GM23338 (cell line): ENCODE measurements around the gene SARM1. TPM values are rescaled to one million over a fixed set of nuclear protein-coding genes. Genes with fewer than 3 reads are reported as not detected.

Experiments
- ATAC-seq: fragments of 200-7000 bp; cut with Tn5 transposase; 3 replicates; pipeline ENCODE4 v1.9.1; 2020
- DNase-seq: peaks from one replicate; pipeline ENCODE4 v3.0.0-alpha.2; 2015; ENCODE audit warnings: low spot score
- H2AFZ ChIP-seq: fragments of 200-600 bp; sonication (generic); 2 replicates; pipeline ENCODE4 v1.8.0; 2016; ENCODE audit warnings: antibody characterized with exemption, mild to moderate bottlenecking, moderate library complexity
- H3F3A ChIP-seq: fragments of 200-600 bp; sonication (generic); replicated peaks from 2 replicates; pipeline ENCODE4 v1.8.0; 2017; ENCODE audit warnings: antibody characterized with exemption, mixed run types, low read depth
- H3K27ac ChIP-seq: fragments of 200-600 bp; sonication (generic); 2 replicates; pipeline ENCODE4 v1.6.1; 2016; ENCODE audit warnings: low read depth
- H3K27me3 ChIP-seq: fragments of 200-600 bp; sonication (generic); 2 replicates; pipeline ENCODE4 v1.8.0; 2016; ENCODE audit warnings: mild to moderate bottlenecking, mixed run types, moderate library complexity; ENCODE audit not compliant: insufficient read depth
- H3K36me3 ChIP-seq: fragments of 200-600 bp; sonication (generic); 2 replicates; pipeline ENCODE4 v1.8.0; 2016; ENCODE audit warnings: mild to moderate bottlenecking; ENCODE audit not compliant: insufficient read depth
- H3K4me1 ChIP-seq: fragments of 200-600 bp; sonication (generic); 2 replicates; pipeline ENCODE4 v1.8.0; 2016; ENCODE audit warnings: mild to moderate bottlenecking, moderate library complexity; ENCODE audit not compliant: insufficient read depth
- H3K4me2 ChIP-seq: fragments of 200-600 bp; sonication (generic); 2 replicates; pipeline ENCODE4 v1.7.1; 2017; ENCODE audit warnings: mixed run types
- H3K4me3 ChIP-seq: fragments of 200-600 bp; sonication (generic); 2 replicates; pipeline ENCODE4 v1.6.1; 2016; ENCODE audit warnings: mixed run types
- H3K79me2 ChIP-seq: fragments of 200-600 bp; sonication (generic); replicated peaks from 2 replicates; pipeline ENCODE4 v1.8.0; 2017; ENCODE audit warnings: mild to moderate bottlenecking; ENCODE audit not compliant: insufficient read depth
- H3K9me2 ChIP-seq: fragments of 200-600 bp; sonication (generic); 2 replicates; pipeline ENCODE4 v1.8.0; 2017; ENCODE audit not compliant: insufficient read depth
- H4K20me1 ChIP-seq: fragments of 200-600 bp; sonication (generic); replicated peaks from 2 replicates; pipeline ENCODE4 v1.8.0; 2017; ENCODE audit warnings: mild to moderate bottlenecking; ENCODE audit not compliant: insufficient read depth
- H3K27ac Mint-ChIP-seq: 2 replicates; pipeline ENCODE4 v1.8.0; 2020; ENCODE audit warnings: inconsistent platforms, mild to moderate bottlenecking, moderate library complexity, mixed read lengths
- H3K27me3 Mint-ChIP-seq: 3 replicates; pipeline ENCODE4 v1.8.0; 2022; ENCODE audit warnings: low read depth, mild to moderate bottlenecking, moderate library complexity, mixed read lengths, inconsistent platforms; ENCODE audit not compliant: insufficient read depth, poor library complexity
- H3K36me3 Mint-ChIP-seq: 3 replicates; pipeline ENCODE4 v1.8.0; 2021; ENCODE audit warnings: low read depth, mild to moderate bottlenecking, inconsistent platforms, moderate library complexity, mixed read lengths
- H3K4me1 Mint-ChIP-seq: 3 replicates; pipeline ENCODE4 v1.8.0; 2020; ENCODE audit warnings: mild to moderate bottlenecking, inconsistent platforms, mixed read lengths
- H3K4me3 Mint-ChIP-seq: 3 replicates; pipeline ENCODE4 v1.8.0; 2021; ENCODE audit warnings: moderate library complexity, mild to moderate bottlenecking, inconsistent platforms, mixed read lengths
- H3K9me3 Mint-ChIP-seq: 3 replicates; pipeline ENCODE4 v1.8.0; 2020; ENCODE audit warnings: moderate library complexity, mild to moderate bottlenecking, inconsistent platforms, mixed read lengths
- CREB1 ChIP-seq: fragments of 250-450 bp; sonication (Bioruptor Pico); IDR thresholded peaks from 2 replicates; pipeline ENCODE4 v1.5.0; 2020; ENCODE audit warnings: low read depth, mild to moderate bottlenecking, moderate library complexity
- EZH2phosphoT487 ChIP-seq: fragments of 200-600 bp; sonication (generic); IDR thresholded peaks from one replicate; pipeline ENCODE4 v1.8.1; 2018; ENCODE audit warnings: antibody characterized with exemption; ENCODE audit not compliant: unreplicated experiment
- JUNB ChIP-seq: IDR thresholded peaks from one replicate; pipeline ENCODE4 v1.6.1; 2016; ENCODE audit warnings: antibody characterized with exemption; ENCODE audit not compliant: unreplicated experiment
- NANOG ChIP-seq: IDR thresholded peaks from 2 replicates; pipeline ENCODE4 v1.6.1; 2016; ENCODE audit warnings: antibody characterized with exemption, borderline replicate concordance
- STAT1 ChIP-seq: IDR thresholded peaks from one replicate; pipeline ENCODE4 v1.6.1; 2016; ENCODE audit warnings: antibody characterized with exemption; ENCODE audit not compliant: unreplicated experiment
- ZNF114 ChIP-seq: fragments of 250-450 bp; sonication (Bioruptor Pico); IDR thresholded peaks from 2 replicates; pipeline ENCODE4 v1.5.0; 2020; ENCODE audit warnings: mild to moderate bottlenecking, moderate library complexity
- polyA plus RNA-seq: library from polyadenylated mRNA; unstranded; fragments of >200 nt; fragmentation: Nextera tagmentation; extraction: Ambion mirVana; gene quantifications from 2 replicates; pipeline ENCODE4 v1.2.1, GENCODE V29; 2016
- total RNA-seq: library from RNA; depleted of rRNA; stranded (reverse); fragments of >200 nt; shearing (Covaris generic); gene quantifications from 2 replicates; pipeline ENCODE4 v1.2.3, GENCODE V29; 2014
- TF ChIP-seq, protein P1 (sequence below): IDR thresholded peaks from 2 replicates; pipeline ENCODE4 v1.6.1; 2016; ENCODE audit warnings: antibody characterized with exemption
- TF ChIP-seq, protein P2 (sequence below), 2 experiments: fragments of 200-600 bp in 1 of 2; sonication (generic) in 1 of 2; conservative IDR thresholded peaks; 2 replicates each; pipeline versions ENCODE4 v1.5.1 to v1.6.1; 2016 to 2017; ENCODE audit warnings: antibody characterized with exemption in 2 of 2, low read depth in 2 of 2, mild to moderate bottlenecking in 2 of 2, moderate library complexity in 1 of 2

SARM1 gene
- total and polyA plus RNA-seq, 2 experiments from 2014 or later: 0.89 to 15.3 TPM

DNA sequence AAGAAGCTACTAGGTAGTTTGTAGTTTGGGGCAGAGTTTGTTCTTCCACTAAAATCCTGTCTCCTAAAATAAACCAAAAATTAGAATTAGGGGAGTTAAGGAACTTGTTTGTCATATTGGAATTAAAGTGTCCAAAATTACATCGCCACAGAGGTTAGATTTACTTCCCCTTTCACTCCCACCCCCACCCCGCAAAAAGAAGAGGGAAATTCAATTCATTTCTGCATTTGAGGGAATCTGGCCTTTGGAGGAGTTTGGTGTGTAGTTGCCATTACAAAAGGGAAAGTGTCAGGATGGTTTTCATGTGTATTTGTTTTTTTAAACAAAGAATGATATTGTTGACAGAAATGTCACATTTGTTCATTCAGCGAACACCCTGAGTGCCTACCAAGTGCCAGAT lies 46.7 kb upstream of the SARM1 start:
- no peak for DNase-seq
- Mint-ChIP-seq H3K9me3 (no peaks in the 10 kb centered on the region), H3K27ac (no peak overlapping the region), H3K36me3 (peaks cover 74% of the 10 kb centered on the region), H3K27me3 (peaks cover 7% of the 10 kb centered on the region), H3K4me3 (no peak overlapping the region; the same call in 2 of the 3 replicates), H3K4me1 (peaks cover 30% of the 10 kb centered on the region)
- Histone ChIP-seq H3F3A (peaks cover 28% of the 10 kb centered on the region; the same call in 1 of the 2 replicates), H3K4me1 (peaks cover 40% of the 10 kb centered on the region), H4K20me1 (peaks cover 75% of the 10 kb centered on the region), H3K9me2 (no peaks in the 10 kb centered on the region), H3K4me3 (no peak overlapping the region), H3K79me2 (peaks cover 65% of the 10 kb centered on the region), H3K36me3 (peaks cover 22% of the 10 kb centered on the region), H3K4me2 (no peak overlapping the region), H3K27ac (peak overlapping the region; percentile 7), H3K27me3 (no peaks in the 10 kb centered on the region), H2AFZ (no peak overlapping the region)
- ATAC-seq: no peak
- no peak for TF ChIP-seq ZNF114 (CRISPR knock-in tag)

DNA sequence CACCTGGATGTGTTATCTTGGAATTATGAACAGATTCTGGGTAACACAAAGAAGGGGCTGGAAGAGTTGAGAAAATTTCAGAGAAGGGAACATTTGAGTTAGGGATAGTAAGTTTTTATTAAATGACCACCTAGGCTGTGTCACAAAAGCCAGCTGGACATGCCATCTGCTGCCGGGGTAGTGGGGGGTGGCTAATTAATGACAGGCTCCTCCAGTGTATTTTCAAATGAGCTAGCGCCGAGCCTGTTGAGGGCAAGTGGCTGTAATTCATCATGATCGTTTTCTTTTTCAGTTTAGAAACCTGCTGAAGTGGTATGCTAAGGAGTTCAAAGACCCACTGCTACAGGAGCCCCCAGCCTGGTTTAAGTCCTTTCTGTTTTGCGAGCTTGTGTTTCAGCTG lies 46.3 kb upstream of the SARM1 start:
- peaks cover 71% of the 10 kb centered on the region for H3K36me3 Mint-ChIP-seq
- Histone ChIP-seq H3K4me1 (peaks cover 36% of the 10 kb centered on the region), H3K36me3 (peaks cover 22% of the 10 kb centered on the region), H3K9me2 (no peaks in the 10 kb centered on the region), H3K79me2 (peaks cover 60% of the 10 kb centered on the region), H3K27me3 (no peaks in the 10 kb centered on the region), H2AFZ (no peak overlapping the region), H3K4me3 (no peak overlapping the region), H3K27ac (peak overlapping the region; percentile 7; the same call in 1 of the 2 replicates), H3F3A (peaks cover 28% of the 10 kb centered on the region; the same call in 1 of the 2 replicates), H3K4me2 (no peak overlapping the region), H4K20me1 (peaks cover 72% of the 10 kb centered on the region)
- no peaks in the 10 kb centered on the region for H3K9me3 Mint-ChIP-seq
- no peak overlapping the region; the same call in 2 of the 3 replicates for H3K4me3 Mint-ChIP-seq
- no peak for TF ChIP-seq NANOG
- TF ChIP-seq CREB1 (CRISPR knock-in tag): no peak
- no peak for ATAC-seq
- H3K4me1 Mint-ChIP-seq: peaks cover 26% of the 10 kb centered on the region
- no peak for DNase-seq
- peaks cover 5% of the 10 kb centered on the region for H3K27me3 Mint-ChIP-seq
- no peak overlapping the region for H3K27ac Mint-ChIP-seq

DNA sequence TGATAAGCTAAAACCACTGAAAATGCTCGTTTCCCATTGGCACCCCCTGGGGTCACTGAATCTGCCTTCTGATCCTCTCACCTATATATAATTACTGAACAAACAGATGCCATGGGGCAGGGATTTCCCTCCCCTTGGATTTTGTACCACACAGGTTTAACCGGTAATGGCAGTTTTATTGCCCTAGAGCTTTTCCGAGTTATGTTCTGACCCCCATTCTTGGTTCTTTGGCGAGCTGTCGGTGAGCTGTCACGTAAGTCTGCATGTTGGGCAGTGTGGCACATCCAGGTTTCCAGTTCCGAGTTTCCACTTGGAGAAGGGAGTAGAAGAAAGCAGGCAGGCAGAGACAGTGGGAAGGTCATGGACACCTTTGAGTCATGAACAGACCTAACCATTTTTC lies 45.4 kb upstream of the SARM1 start:
- H3K27ac ChIP-seq: no peak overlapping the region
- no peak overlapping the region for H2AFZ ChIP-seq
- H3K36me3 Mint-ChIP-seq: peaks cover 64% of the 10 kb centered on the region
- peaks cover 27% of the 10 kb centered on the region for H3K4me1 ChIP-seq
- no peak overlapping the region for H3K4me3 Mint-ChIP-seq
- no peaks in the 10 kb centered on the region for H3K9me3 Mint-ChIP-seq
- ATAC-seq (no peak), DNase-seq (no peak)
- H4K20me1 ChIP-seq: peaks cover 64% of the 10 kb centered on the region
- no peaks in the 10 kb centered on the region for H3K9me2 ChIP-seq
- no peaks in the 10 kb centered on the region for H3K27me3 ChIP-seq
- H3K4me1 Mint-ChIP-seq: peaks cover 17% of the 10 kb centered on the region
- H3K27me3 Mint-ChIP-seq: peaks cover 5% of the 10 kb centered on the region
- peaks cover 23% of the 10 kb centered on the region; the same call in 1 of the 2 replicates for H3F3A ChIP-seq
- H3K79me2 ChIP-seq: peaks cover 51% of the 10 kb centered on the region
- peaks cover 22% of the 10 kb centered on the region for H3K36me3 ChIP-seq
- no peak overlapping the region for H3K4me3 ChIP-seq
- TF ChIP-seq NANOG (no peak), JUNB (no peak), ZNF114 (CRISPR knock-in tag) (no peak), EZH2phosphoT487 (no peak), CREB1 (CRISPR knock-in tag) (no peak), STAT1 (no peak)
- TF ChIP-seq, protein P1, sequence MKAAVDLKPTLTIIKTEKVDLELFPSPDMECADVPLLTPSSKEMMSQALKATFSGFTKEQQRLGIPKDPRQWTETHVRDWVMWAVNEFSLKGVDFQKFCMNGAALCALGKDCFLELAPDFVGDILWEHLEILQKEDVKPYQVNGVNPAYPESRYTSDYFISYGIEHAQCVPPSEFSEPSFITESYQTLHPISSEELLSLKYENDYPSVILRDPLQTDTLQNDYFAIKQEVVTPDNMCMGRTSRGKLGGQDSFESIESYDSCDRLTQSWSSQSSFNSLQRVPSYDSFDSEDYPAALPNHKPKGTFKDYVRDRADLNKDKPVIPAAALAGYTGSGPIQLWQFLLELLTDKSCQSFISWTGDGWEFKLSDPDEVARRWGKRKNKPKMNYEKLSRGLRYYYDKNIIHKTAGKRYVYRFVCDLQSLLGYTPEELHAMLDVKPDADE: no peak
- TF ChIP-seq, protein P2, sequence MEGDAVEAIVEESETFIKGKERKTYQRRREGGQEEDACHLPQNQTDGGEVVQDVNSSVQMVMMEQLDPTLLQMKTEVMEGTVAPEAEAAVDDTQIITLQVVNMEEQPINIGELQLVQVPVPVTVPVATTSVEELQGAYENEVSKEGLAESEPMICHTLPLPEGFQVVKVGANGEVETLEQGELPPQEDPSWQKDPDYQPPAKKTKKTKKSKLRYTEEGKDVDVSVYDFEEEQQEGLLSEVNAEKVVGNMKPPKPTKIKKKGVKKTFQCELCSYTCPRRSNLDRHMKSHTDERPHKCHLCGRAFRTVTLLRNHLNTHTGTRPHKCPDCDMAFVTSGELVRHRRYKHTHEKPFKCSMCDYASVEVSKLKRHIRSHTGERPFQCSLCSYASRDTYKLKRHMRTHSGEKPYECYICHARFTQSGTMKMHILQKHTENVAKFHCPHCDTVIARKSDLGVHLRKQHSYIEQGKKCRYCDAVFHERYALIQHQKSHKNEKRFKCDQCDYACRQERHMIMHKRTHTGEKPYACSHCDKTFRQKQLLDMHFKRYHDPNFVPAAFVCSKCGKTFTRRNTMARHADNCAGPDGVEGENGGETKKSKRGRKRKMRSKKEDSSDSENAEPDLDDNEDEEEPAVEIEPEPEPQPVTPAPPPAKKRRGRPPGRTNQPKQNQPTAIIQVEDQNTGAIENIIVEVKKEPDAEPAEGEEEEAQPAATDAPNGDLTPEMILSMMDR (conservative IDR thresholded peaks at IDR 0.05; ENCODE audit: low read depth in 2 of 2): no peak
- no peak overlapping the region for H3K27ac Mint-ChIP-seq
- H3K4me2 ChIP-seq: no peak overlapping the region
